Transverse colon (tissue), 3 donors: ENCODE data around the gene EGLN1.

Experiments used
- CTCF ChIP-seq, 5 experiments: fragments of 200-600 bp in 3 of 5; fragments of 450-650 bp in 2 of 5; sonication (generic) in 3 of 5; IDR thresholded peaks; 1 replicate in 2 of 5; 2 replicates in 3 of 5; pipeline ENCODE4 v1.5.1; 2016 to 2017; ENCODE audit warnings: antibody characterized with exemption in 5 of 5, inconsistent platforms in 3 of 5, mild to moderate bottlenecking in 2 of 5, moderate library complexity in 1 of 5
- EP300 ChIP-seq: sonication (generic); formaldehyde crosslinking; IDR thresholded peaks from one replicate; pipeline ENCODE4 v1.6.1; 2017; ENCODE audit warnings: antibody characterized with exemption, low read depth

- TF ChIP-seq EP300 (no peak), CTCF (IDR thresholded peaks at IDR 0.05) (no peak)
Measured at GRCh38 chr1:231369282-231369681, 52.8 kb downstream of the EGLN1 start.
